HepG2 (cell line): ENCODE data around the gene NFIC. TPM values are rescaled to one million over a fixed set of nuclear protein-coding genes. Genes with fewer than 3 reads are reported as not detected.
A peak's percentile ranks its signal among the peaks of the same experiment; 100 is the strongest.

Experiments used
- ATAC-seq: fragments of 200-7000 bp; cut with Tn5 transposase; 3 replicates; pipeline ENCODE4 v1.9.1; 2020; ENCODE audit warnings: mild to moderate bottlenecking, moderate library complexity
- BruUV-seq: library from RNA; stranded (reverse); fragments of 400-500 nt; replicated peaks from 2 replicates; lab custom pipeline; 2021; lab: Mats Ljungman, UMichigan
- CTCF ChIA-PET: fragments of 300-600 bp; formaldehyde crosslinking; extraction: SDS; loops from one replicate; lab custom pipeline; 2021; ENCODE audit warnings: low total read pairs, inconsistent platforms, low intra/inter-chr PET ratio; lab: Yijun Ruan, JAX
- POLR2A ChIA-PET: fragments of 350-600 bp; sonication (Branson Sonifier 250); formaldehyde crosslinking; loops from one replicate; lab custom pipeline; 2020; ENCODE audit warnings: antibody characterized with exemption, inconsistent platforms; lab: Yijun Ruan, JAX
- DNase-seq: peaks from one replicate; pipeline ENCODE4 v3.0.0-alpha.2; 2015; ENCODE audit warnings: low spot score
- FAIRE-seq: peaks from 3 replicates; lab custom pipeline; 2011; peaks lifted over from hg19 to GRCh38; lab: Jason Lieb, UNC
- H2AFZ ChIP-seq: one replicate; pipeline ENCODE4 v1.6.1; 2011; ENCODE audit warnings: low read length, inconsistent platforms
- H3K27ac ChIP-seq: fragments of 300-600 bp; 3 replicates; pipeline ENCODE4 v1.8.0; 2011; ENCODE audit warnings: mixed run types, mild to moderate bottlenecking, mixed read lengths, low read length, inconsistent platforms; ENCODE audit not compliant: insufficient read depth; ENCODE audit errors: extremely low read length
- H3K27me3 ChIP-seq, 2 experiments: fragments of 200-600 bp in 1 of 2; 2 replicates in 1 of 2; 3 replicates in 1 of 2; pipeline versions ENCODE4 v1.6.0 to v1.8.0; 2011; ENCODE audit warnings: low read length in 2 of 2, mild to moderate bottlenecking in 2 of 2, moderate library complexity in 2 of 2, inconsistent platforms in 1 of 2; ENCODE audit not compliant: insufficient read depth in 2 of 2, control insufficient read depth in 1 of 2
- H3K36me3 ChIP-seq, 2 experiments: fragments of 200-600 bp in 1 of 2; replicated peaks in 1 of 2; 2 replicates in 1 of 2; 3 replicates in 1 of 2; pipeline versions ENCODE4 v1.5.1 to v1.8.0; 2011; ENCODE audit warnings: low read length in 2 of 2, inconsistent platforms in 1 of 2; ENCODE audit not compliant: insufficient read depth in 2 of 2, control insufficient read depth in 1 of 2
- H3K4me1 ChIP-seq: 2 replicates; pipeline ENCODE4 v1.5.1; 2012; ENCODE audit warnings: low read length, inconsistent platforms; ENCODE audit not compliant: insufficient read depth
- H3K4me2 ChIP-seq: 2 replicates; pipeline ENCODE4 v1.6.0; 2011; ENCODE audit warnings: low read depth, low read length, inconsistent platforms
- H3K4me3 ChIP-seq, 3 experiments: fragments of 200-600 bp in 1 of 3; sonication (generic), shearing (Covaris generic) in 1 of 3; replicated peaks in 1 of 3; 2 replicates each; pipeline ENCODE4 v1.5.1; 2011 to 2016; ENCODE audit warnings: low read length in 3 of 3, inconsistent platforms in 2 of 3, low read depth in 2 of 3, mild to moderate bottlenecking in 2 of 3, control low read depth in 1 of 3, mixed read lengths in 1 of 3; ENCODE audit not compliant: insufficient read depth in 1 of 3
- H3K79me2 ChIP-seq: one replicate; pipeline ENCODE4 v1.6.1; 2011; ENCODE audit warnings: low read length, inconsistent platforms; ENCODE audit not compliant: insufficient read depth
- H3K9ac ChIP-seq: 2 replicates; pipeline ENCODE4 v1.6.0; 2011; ENCODE audit warnings: mild to moderate bottlenecking, low read depth, low read length, inconsistent platforms; ENCODE audit not compliant: insufficient read depth
- H3K9me3 ChIP-seq: 2 replicates; pipeline ENCODE4 v1.5.1; 2012; ENCODE audit warnings: mild to moderate bottlenecking, low read length
- H4K20me1 ChIP-seq: 2 replicates; pipeline ENCODE4 v1.6.0; 2011; ENCODE audit warnings: inconsistent platforms, mild to moderate bottlenecking, low read length, moderate library complexity; ENCODE audit not compliant: insufficient read depth
- AKAP8 ChIP-seq: sonication (generic); formaldehyde crosslinking; IDR thresholded peaks from 2 replicates; pipeline ENCODE4 v1.5.1; 2020; ENCODE audit warnings: mild to moderate bottlenecking, missing genetic modification reagents
- KAT2B ChIP-seq: fragments of 150-350 bp; IDR thresholded peaks from 2 replicates; pipeline ENCODE4 v1.6.1; 2014; ENCODE audit warnings: low read depth, low read length, borderline replicate concordance
- RXRA ChIP-seq: sonication (generic); formaldehyde crosslinking; IDR thresholded peaks from 2 replicates; pipeline ENCODE4 v1.5.1; 2020; ENCODE audit warnings: missing genetic modification reagents
- ZC3H13 ChIP-seq: sonication (generic); formaldehyde crosslinking; IDR thresholded peaks from 2 replicates; pipeline ENCODE4 v1.8.1; 2023; ENCODE audit warnings: mild to moderate bottlenecking, missing genetic modification reagents, moderate library complexity
- ZNF576 ChIP-seq: sonication (generic); formaldehyde crosslinking; IDR thresholded peaks from 2 replicates; pipeline ENCODE4 v1.4.0; 2020; ENCODE audit warnings: mild to moderate bottlenecking, missing genetic modification reagents
- ZNF768 ChIP-seq: sonication (generic); formaldehyde crosslinking; IDR thresholded peaks from 2 replicates; pipeline ENCODE4 v1.4.0; 2020; ENCODE audit warnings: missing genetic modification reagents
- WGBS: methylation state at CpG from one replicate; pipeline ENCODE4 v1.1.6; 2017; ENCODE audit warnings: low lambda C conversion rate; 5-methylcytosine and 5-hydroxymethylcytosine counted together
- in situ Hi-C: cut with HindIII; loops from 2 replicates; pipeline ENCODE4 v1.10.0; 2017; ENCODE audit warnings: low pct_unique_long_range_greater_than_20kb; ENCODE audit not compliant: extremely low pct_ligation_motif_present
- intact Hi-C: fragments of 100-400 bp; cut with micrococcal nuclease; formaldehyde crosslinking; loops from one replicate; pipeline ENCODE4 v1.10.0; 2022; ENCODE audit not compliant: unreplicated experiment
- polyA plus RNA-seq, 8 experiments: library from polyadenylated mRNA; depleted of rRNA in 3 of 8; stranded (reverse) in 7 of 8; unstranded in 1 of 8; fragments of >200 nt; fragmentation: Illumina TruSeq in 4 of 8; extraction: Trizol in 4 of 8; gene quantifications; 2 replicates each; pipeline versions ENCODE4 v1.2.1 to v1.2.3, GENCODE V29; 2011 to 2016; ENCODE audit warnings: low read depth in 4 of 8, missing spikeins in 1 of 8, mixed read lengths in 1 of 8; ENCODE audit not compliant: insufficient read depth in 1 of 8
- total RNA-seq, 5 experiments: library from RNA; depleted of rRNA; stranded (reverse); fragments of >200 nt; fragmentation: Illumina TruSeq; extraction: Trizol; gene quantifications; 2 replicates each; pipeline ENCODE4 v1.2.3, GENCODE V29; 2016; ENCODE audit warnings: low read depth in 1 of 5
- TF ChIP-seq, protein P1 (sequence below): sonication (generic); formaldehyde crosslinking; IDR thresholded peaks from 2 replicates; pipeline ENCODE4 v1.5.0; 2020; ENCODE audit warnings: mild to moderate bottlenecking, missing genetic modification reagents

The NFIC gene
- total and polyA plus RNA-seq, 2 of the 13 experiments (the other 11 are each of a cell fraction or from before 2014, with no cell fraction given) = 1.3 to 2.5 TPM

- CTCF ChIA-PET = no interaction called here
- Histone ChIP-seq H3K4me3 (no peak overlapping the region), H4K20me1 (0 out of 2 replicates have a peak, but pooled peaks cover 2% of the 10 kb centered on the region), H3K4me2 (no peak overlapping the region), H3K4me1 (peaks cover 18% of the 10 kb centered on the region), H3K79me2 (no peaks in the 10 kb centered on the region), H3K27ac (no peak overlapping the region), H3K36me3 (peaks cover 4 to 14% of the 10 kb centered on the region in 2 experiments; a peak in 3 of 5 replicates), H3K9me3 (no peaks in the 10 kb centered on the region), H3K9ac (no peak overlapping the region), H2AFZ (no peak overlapping the region), H3K27me3 (no peaks in the 10 kb centered on the region)
- WGBS = 90% methylated on average over 25 of the region's 37 CpGs
- ATAC-seq = no peak
- POLR2A ChIA-PET = no interaction called here
- no peak for DNase-seq
- in situ Hi-C loops = no loop called here
- BruUV-seq = no TSS peak
- TF ChIP-seq, protein P1, sequence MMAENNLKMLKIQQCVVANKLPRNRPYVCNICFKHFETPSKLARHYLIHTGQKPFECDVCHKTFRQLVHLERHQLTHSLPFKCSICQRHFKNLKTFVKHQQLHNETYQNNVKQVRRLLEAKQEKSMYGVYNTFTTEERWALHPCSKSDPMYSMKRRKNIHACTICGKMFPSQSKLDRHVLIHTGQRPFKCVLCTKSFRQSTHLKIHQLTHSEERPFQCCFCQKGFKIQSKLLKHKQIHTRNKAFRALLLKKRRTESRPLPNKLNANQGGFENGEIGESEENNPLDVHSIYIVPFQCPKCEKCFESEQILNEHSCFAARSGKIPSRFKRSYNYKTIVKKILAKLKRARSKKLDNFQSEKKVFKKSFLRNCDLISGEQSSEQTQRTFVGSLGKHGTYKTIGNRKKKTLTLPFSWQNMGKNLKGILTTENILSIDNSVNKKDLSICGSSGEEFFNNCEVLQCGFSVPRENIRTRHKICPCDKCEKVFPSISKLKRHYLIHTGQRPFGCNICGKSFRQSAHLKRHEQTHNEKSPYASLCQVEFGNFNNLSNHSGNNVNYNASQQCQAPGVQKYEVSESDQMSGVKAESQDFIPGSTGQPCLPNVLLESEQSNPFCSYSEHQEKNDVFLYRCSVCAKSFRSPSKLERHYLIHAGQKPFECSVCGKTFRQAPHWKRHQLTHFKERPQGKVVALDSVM (CRISPR knock-in tag) = no peak
- peak; percentile 89 for TF ChIP-seq ZNF768 (CRISPR knock-in tag)
- no peak for TF ChIP-seq RXRA (CRISPR knock-in tag)
- TF ChIP-seq ZC3H13 (CRISPR knock-in tag) = no peak
- TF ChIP-seq AKAP8 (CRISPR knock-in tag) = no peak
- TF ChIP-seq KAT2B = no peak
- TF ChIP-seq ZNF576 = no peak
- intact Hi-C loops = no loop called here
- FAIRE-seq = no peak
Measured at GRCh38 chr19:3455960-3456601, 89.7 kb downstream of the NFIC start.
